Hippocampal formation (tissue), 2 donors: ENCODE measurements around the gene CIROP.

Experiments used
- DNase-seq, 2 donors: peaks; one replicate each; lab custom pipeline; 2025; lab: John Stamatoyannopoulos, UW

CIROP gene, protein sequence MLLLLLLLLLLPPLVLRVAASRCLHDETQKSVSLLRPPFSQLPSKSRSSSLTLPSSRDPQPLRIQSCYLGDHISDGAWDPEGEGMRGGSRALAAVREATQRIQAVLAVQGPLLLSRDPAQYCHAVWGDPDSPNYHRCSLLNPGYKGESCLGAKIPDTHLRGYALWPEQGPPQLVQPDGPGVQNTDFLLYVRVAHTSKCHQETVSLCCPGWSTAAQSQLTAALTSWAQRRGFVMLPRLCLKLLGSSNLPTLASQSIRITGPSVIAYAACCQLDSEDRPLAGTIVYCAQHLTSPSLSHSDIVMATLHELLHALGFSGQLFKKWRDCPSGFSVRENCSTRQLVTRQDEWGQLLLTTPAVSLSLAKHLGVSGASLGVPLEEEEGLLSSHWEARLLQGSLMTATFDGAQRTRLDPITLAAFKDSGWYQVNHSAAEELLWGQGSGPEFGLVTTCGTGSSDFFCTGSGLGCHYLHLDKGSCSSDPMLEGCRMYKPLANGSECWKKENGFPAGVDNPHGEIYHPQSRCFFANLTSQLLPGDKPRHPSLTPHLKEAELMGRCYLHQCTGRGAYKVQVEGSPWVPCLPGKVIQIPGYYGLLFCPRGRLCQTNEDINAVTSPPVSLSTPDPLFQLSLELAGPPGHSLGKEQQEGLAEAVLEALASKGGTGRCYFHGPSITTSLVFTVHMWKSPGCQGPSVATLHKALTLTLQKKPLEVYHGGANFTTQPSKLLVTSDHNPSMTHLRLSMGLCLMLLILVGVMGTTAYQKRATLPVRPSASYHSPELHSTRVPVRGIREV

DNA sequence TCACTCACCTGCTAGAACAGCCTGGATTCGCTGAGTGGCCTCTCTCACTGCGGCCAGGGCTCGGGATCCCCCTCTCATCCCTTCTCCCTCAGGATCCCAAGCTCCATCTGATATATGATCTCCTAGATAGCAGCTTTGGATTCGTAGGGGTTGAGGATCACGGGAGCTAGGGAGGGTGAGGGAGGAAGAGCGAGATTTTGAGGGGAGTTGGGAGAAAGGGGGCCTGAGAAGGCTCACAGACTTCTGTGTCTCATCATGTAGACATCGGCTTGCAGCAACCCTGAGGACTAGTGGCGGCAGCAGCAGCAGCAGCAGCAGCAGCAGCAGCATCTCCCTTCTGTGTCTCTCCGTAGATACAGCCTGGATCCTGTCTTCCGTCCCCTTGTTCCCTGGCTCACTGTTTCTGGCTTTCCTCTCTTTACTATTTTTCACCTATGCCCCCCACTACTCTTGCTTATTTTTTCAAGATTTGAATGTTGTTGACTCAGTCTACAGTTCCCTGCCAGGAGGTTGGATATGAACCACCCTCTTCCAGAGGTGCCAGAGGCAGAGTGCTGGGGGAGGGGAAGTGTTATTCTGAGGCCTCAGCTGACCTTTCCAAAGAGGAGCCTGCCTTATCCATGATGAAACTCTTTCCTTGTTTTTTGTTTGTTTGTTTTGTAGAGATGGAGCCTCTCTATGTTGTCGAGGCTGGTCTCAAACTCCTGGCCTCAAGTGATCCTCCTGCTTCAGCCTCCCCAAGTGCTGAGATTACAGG, at the start of gene CIROP:
TSS of gene CIROP (minus strand) at position 399 of the 757 bp plus-strand sequence. CDS start at position 330, 69 bp downstream.
- DNase-seq = no peak

DNA sequence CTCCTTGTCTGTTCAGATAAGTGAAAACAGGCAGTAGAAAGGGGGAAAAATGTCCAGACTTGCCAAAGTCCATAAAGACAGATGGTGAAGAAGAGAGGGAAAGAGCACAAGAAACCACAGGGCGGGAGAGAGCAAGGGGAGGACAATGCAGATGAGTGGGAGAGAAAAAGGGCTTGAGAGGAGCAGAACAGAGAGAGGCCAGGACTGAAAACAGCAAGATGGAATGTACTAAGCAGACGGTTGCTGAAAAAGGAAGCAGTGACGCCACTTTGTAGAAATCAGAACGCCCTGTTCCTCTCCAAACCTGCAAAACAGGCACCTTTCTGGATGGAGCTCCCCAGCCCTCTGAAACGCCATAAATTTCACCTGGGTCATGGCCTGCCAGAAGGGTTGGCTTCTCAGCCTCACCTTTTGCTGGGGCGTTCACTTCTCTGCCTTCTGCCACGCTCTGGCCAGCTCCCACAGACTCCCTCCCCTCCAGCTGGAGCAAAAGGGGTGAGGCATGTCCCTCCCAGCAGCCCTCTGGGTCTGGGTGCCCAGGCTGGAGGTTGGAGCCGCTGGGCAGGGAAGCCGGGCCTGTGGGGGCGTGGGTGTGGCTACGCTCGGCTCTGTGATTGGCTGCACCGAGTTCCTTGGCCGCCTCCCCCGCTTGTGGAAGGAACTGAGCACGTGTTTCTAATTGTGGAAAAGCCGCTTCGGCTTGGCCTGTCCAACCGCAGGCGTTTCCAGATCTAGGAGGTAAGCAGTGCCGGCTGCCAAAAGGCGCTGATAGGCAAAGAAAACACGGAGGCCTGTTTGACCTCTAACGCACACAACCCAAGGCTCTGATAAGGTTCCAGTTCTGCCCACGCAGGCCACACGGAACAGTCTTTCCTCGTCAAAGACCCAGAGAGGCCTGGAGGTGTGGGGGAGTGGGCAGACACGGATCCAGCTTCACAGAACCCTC, 49.3 kb upstream of the CIROP start:
- DNase-seq = peak; percentile 18 to 29

DNA sequence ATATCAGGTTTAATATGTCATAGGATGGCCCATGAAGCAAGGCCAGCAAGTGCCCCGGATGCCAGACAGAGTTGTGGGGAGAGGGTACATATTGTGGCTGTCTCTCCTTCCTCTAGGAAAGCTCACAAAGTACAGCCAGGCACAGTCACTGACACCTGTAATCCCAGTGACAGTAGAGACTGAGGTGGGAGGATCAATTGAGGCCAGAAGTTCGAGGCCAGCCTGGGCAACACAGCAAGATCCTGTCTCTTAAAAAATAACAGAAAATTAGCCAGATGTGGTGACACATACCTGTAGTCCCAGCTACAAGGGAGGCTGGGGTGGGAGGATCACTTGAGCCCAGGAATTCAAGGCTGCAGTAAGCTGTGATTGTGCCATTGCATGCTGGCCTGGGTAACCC, 46.6 kb upstream of the CIROP start:
- DNase-seq = no peak

DNA sequence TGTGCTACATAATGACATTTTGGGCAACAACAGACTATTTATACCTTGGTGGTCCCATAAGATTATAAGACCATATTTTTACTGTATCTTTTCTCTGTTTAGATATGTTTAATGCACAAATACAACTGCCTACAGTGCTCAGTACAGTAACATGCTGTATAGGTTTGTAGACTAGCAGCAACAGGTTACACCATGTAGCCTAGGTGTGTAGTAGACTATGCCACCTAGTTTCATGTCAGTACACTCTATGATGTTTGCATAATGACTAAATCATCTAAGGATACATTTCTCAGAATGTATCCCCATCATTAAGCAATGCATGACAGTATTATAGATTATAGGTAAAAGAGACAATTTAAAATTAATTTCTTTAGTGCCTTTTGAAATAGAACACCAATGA, 45.0 kb upstream of the CIROP start:
- DNase-seq = no peak

DNA sequence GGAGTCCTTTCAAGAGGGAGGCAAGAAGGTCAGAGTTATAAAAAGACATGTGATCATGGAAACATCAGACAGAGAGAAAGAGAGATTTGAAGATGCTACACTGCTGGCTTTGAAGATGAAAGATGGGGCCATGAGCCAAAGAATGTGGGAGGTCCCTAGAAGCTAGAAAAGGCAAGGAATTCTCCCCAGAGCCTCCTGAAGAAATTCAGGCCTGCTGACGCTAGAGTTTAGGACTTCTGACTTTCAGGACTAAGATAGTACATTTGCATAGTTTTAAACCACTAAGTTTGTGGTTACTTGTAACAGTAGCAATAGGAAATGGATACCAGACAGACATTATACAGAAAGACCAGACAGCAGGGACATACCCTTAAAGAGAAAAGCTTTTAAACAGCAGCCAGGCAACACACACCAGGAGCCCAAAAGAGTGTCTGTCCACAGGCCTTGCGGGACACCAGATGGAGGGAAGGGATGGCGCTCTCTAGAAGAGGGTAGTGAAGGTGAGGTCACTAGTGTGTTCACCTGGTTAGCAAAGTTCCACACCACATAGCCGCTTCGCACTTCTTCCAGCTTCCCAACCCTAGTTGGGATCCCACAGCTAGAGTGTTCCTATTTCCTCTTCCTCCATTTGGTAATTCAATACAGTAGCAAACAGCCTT, 43.9 kb upstream of the CIROP start:
- DNase-seq = no peak

DNA sequence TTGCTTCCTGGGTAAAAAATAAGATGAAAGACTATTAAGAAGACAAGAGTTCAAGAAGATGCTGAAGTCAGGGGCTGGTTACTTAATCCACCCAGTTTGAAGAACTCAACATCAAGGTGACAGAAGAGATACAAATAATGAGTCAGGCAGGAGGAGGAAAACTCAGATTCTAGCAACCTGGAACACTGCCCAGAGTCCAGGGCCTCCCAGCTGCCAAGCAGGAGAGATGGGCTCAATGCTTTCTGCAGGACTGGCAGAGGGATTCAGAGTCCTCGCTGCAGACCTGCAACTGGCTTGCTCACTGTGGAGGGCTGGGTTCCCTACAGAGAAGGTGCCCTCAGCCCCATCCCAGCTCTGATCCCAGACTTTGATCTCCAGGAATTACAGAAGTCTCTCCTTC, 42.9 kb upstream of the CIROP start:
- no peak for DNase-seq

DNA sequence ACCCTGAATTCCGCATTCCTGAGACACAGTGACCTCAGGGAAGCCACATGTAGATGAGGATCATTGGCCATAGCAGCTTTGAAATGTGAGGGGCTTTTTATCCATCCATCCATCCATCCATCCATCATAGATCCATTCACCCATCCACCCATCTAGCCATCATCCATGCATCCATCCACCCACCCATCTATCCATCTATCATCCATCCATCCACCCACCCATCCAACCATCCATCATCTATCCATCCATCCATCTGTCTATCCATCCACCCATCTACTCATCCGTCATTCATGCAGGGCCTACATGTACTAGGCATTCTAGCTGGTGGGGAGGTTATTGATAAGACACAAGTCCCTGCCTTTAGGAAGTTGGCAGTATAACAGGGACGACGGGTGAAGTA, 42.2 kb upstream of the CIROP start:
- no peak for DNase-seq

DNA sequence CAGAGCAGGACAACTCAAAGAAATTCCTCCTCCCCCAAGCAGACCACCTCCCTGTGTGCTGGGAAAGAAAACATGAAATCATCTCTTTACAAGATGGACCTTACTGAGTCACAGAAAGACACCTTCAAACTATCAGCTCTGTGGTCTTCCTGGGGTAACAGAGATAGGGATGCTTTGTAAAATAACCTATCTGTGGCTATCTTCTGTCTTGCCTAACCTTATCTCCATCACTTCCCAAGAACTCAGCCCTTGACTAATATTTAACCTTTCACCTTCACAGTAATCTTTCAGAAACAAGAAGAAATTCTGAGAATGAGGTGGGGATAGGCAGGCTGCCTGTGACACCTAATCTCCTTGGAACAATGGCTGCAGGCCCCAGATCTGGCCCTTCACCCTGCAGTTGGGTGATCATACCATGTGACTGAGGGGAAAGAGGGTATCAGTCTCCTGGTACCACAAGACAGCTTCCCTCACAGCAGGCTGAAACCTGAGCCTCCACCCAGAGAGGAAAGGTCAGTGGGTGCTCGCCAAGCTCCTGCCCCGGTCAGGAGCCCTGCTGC, 41.6 kb upstream of the CIROP start:
- no peak for DNase-seq

DNA sequence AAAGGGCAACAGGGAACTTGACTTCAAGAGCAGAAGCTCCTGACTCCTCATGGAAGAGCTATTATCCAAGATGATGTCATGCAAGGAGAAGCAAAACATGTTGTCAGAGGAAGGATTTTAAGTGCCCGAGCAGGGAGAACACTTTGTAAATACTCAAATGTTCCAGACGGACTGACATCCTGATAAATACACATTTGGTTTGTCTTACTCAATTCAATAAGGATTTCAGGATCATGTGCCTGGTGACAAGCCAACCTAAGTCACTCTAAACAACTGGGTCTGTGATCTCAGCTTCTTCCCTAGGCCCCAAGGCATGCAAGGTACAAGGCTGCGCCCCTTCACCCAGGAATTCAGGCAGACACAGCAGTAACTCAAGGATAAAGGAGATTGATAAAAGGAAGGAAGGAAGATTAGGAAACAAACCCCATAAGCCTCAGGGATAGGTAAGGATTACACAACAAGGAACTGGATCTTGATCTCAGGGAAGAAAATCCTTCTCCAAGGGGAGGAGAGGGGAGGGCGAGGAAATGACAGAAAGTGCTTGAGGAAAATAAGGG, 41.1 kb upstream of the CIROP start:
- DNase-seq = no peak

DNA sequence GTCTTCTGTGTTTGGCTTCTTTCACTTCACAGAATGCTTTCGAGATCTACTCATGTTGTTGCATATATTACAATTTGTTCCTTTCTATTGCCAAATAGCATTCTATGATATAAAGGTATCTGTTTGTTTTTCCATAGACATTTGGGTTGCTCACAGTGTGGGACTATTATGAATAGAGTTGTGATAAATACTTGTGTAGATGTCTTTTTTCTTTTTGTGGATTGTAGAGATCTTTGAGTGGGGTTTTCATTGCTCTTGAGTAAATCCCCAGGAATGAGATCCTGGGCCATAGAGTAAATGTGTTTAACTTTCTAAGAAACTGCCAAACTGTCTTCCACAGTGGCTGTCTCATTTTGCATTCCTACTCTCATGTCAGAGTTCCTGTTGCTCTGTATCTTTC, 39.1 kb upstream of the CIROP start:
- no peak for DNase-seq

DNA sequence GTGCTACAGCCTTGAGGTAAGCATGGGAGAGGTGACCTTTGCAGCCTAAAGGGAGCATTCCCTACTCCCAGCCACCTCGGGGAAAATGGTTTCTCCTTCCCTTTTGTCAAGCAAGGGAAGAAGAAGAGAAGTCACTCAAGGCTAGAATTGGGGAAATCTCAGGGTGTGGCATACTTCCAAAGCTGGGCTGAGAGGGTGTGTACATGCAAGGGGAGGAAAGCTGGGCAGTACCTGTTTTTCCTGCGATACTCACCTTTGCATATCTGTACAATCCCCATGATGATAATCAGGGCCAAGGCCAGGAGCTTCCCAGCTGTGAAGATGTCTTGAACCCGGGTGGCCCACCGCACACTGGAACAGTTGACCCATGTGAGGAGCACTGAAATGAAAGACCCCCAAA, 38.0 kb upstream of the CIROP start:
- DNase-seq = no peak

DNA sequence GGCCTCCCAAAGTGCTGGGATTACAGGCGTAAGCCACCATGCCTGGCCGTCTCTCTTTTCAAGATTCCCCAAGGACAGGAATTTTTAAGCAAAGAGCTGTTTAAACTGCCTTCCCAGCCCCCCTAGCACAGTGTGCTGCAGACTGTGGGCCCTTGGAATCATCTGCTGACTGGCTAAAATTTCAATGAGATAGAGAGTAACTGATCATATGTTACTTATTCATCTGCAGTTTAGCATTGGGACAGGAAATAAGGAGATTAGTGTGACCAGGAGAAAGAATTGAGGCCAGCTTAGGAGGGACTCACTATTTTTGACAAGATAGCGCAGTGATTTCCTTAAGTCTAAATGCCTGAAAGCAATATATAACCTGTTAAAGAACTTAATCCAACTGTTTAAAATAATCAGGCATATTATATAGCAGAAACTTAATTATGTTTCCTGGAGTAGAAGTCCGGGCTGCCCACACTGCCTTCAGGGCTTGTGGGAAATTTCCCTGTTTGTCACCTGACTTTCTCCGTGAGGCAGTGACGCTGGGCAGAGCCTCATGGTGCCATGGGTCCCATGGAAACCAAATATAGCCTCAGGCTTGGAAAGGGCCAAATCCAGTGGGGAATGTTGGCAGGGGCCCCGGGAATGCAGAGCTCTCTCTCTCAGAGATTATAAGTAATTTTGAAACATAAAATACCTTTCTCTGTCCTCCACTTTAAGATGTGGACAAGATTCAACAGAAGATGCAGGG, 37.1 kb upstream of the CIROP start:
- DNase-seq = no peak

DNA sequence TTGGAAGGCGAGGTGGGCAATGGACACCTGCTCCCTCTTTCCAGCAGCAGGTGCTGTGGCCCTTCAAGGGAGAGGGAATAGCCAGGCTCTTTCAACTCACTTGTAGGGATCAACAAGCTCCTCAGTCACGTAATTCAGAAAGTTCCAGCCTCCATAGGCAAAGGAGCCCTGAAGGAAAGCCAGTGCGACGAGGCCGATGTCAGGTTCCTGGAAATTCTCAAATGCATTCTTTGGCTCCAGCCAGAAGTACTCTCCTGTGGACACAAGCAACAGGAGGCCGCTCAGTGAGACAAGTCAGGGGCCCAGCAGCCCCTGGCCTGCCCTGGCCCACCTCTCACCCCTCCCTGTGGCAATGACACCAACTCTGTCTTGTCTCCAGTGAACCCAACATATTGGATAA, 35.6 kb upstream of the CIROP start:
- DNase-seq = no peak

DNA sequence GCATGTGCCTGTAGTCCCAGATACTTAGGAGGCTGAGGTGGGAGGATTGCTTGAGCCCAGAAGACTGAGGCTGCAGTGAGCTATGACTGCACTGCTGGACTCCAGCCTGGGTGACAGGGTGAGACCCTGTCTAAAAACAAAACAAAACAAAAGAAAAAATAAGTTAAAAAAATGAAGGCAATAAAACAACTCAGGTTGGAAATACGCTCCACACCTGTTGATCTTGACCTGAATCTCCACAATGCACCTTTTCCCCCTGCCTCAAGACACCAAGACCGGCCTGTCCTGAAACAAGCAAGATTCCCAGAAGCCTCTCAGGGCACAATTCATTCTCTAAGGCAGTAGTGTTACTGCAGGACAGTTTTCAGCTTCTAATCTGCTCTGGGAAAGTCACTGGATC, 35.1 kb upstream of the CIROP start:
- DNase-seq = no peak

DNA sequence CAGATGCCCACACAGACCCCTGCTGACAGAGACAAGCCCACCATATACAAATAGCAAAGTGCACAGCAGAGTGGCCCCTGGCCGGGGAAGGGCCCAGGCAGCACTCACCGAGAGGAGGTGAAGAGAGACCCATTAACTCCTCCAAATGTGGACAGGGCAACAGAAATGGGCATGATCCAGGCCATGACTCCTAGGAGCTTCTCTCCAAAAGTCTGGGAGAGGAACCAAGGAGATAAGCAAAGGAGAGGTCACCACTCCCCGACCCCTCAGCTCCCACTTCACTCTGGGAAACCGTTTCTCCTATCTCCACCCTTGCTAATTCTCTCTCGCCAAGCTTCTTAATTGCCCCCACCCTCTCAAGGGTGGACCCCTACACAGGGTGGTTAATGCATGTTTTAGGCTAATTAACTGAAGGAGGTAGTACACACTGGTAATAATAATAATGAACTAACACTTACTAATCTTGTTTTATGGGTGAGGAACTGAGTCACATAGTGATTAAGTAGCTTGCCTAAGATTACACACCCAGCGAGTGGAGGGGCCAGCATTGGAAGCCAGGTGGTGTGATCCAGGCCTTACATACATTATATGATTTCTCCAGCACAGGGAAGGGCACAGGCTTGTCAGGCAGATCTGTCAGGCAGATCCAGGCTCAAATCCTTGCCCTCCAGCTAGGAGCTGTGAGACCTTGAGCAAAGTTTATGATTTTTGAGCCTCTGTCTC, 33.2 kb upstream of the CIROP start:
- no peak for DNase-seq

DNA sequence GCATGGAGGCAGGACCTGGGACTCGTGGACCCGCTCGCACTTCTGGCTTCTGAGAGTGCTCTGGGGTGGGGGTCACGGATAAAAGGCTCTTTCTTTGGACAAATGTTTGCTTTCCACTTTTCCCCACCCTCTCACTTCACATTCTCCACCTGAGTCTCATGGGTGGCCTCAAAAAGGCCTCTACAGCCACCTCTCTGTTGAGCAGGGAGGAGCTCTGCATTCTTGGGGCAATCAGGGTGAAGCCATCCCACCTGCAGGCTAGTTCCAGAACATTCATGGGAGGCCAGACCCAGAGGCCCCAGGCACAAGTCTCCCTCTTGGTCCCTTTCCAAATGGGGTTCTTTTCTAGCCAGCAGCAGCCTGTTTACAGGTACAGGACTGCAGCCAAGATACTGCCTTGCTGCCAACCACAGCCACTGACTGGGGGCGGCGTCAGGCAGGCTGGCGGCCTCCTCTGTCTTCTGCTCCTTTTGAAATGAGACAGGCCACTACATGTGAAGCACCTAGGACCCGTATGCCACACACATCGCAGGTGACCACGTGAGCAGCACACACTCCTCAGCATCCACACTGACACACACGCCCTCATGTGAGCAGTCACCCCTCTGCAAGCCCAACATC, 32.5 kb upstream of the CIROP start:
- DNase-seq = no peak

DNA sequence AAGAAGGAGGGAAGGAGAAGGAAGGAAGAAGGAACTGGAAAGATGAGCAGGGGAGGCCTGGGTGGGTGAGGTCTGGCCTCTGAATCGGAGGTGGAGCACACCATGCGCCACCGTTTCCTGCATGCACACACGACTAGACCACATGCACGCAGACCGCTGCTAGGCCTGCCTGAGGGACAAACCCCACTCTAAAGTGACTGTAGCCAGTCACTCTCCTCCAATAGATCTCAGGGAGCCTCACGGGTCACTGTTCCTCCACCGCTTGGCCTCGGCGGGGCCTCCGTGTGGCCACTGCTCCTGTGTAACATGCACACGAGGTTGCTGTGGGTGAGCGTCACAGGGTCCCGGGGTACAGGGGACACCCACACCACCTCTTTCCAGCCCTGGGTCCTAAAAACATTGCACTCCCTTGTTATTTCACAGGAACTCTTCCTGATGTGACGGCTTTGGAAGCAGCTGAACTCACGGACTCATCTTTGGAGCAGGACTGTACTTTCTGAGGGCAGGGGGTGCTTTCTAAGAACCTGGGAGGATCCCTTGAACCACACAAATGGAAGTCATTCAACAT, 31.9 kb upstream of the CIROP start:
- DNase-seq = no peak

DNA sequence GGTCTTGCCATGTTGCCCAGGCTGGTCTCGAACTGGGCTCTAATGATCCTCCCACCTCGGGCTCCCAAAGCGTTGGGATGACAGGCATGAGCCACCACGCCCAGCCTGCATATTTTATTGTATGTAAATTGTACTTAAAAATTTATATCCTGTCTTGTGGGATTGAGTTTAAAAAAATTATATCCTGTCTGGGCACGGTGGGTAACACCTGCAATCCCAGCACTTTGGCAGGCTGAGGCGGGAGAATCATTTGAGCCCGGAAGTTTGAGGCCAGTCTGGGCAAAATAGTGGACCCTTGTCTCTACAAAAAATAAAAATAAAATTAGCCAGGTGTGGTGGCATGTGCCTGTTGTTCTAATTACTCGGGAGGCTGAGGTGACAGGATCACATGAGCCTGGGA, 28.2 kb upstream of the CIROP start:
- DNase-seq = no peak
